HG02970 (cell line): ENCODE measurements around the gene TBL1XR1.
"Not testable (repeated sequence)": the region's sequence is repeated elsewhere in the genome, so short reads cannot be mapped to it uniquely, and the experiment has no call there.

Source experiments
- ATAC-seq: cut with Tn5 transposase; IDR thresholded peaks from one replicate; pipeline ENCODE4 v1.9.1; 2021; ENCODE audit warnings: mild to moderate bottlenecking, moderate library complexity, moderate number of reproducible peaks; ENCODE audit not compliant: unreplicated experiment, low FRiP score

The TBL1XR1 gene

DNA sequence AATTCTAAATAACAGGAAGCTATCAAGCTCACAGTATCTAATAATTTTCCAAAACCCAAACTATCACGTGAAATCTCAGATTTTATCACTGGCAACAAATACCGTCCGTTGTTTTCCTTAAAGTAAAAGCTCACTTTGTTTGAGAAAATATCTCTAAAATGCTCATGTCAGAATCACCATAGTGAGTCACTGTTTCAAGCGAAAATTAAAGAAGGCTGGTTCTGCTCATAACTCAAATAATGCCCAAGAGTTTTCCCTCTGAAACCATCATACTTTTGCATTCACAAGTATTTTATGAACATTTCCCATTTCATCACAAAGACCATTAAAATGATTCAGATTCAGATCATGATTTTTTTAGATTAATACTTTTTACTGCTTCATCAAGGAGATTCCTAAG is 50.6 kb downstream of the TBL1XR1 start:
- ATAC-seq, result no peak

GRCh38 chr3:177145954-177146353 is 51.3 kb downstream of the TBL1XR1 start:
- ATAC-seq, result no peak

- ATAC-seq, result no peak
Observed at GRCh38 chr3:177145381-177145780, 51.9 kb downstream of the TBL1XR1 start.

GRCh38 chr3:177144922-177145321 is 52.4 kb downstream of the TBL1XR1 start:
- no peak for ATAC-seq

DNA sequence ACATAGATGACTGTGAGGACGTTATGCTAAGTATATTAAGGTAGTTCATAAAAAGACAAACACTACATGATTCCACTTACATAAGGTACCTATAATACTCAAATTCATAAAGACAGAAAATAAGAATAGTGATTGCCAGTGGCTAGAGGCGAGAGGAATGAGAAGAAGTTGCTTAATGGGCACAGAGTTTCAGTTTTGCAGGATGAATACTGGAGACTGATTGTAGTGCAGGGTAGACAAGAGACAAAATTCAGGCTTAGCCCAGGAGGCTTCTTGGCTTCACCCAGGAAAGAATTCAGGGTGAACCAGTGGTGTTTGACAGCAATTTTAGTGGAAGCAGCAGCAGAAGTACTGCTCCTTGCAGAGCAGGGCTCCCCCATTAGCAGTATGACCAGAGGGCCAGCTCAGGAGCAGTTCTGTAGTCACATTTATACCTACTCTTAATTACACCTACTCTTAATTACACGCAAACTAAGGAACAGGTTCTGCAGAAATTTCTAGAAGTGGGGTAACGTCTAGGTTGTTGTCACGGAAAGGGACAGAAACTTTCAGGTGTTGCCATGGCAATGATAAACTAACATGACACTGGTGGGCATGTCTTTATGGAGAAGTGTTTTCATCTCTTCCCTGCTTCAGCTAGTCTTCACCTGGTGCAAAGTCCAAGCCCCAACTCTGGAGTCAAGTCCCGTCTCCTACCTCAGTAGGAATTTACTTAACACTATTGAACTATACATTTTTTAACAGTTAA is 55.2 kb downstream of the TBL1XR1 start:
- no peak for ATAC-seq

DNA sequence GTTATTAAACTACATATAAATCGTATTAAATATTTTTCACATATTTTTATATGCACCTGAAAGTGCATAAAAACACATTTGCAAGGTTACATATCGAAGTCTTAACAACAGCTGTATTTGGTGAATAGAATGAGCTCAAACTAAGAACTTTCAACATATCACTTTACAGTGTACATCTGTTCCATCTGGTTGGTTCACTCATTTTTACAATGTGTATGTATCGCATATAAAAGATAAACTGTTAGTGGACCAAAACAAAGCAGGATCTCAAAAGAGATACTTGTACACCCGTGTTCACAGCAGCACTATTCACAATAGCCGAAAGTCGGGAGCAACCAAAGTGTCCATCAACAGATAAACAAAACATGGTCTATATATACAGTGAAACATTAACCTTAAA is 55.8 kb downstream of the TBL1XR1 start:
- no peak for ATAC-seq

GRCh38 chr3:177139220-177139619 is 58.1 kb downstream of the TBL1XR1 start:
- ATAC-seq, result not testable (repeated sequence)

DNA sequence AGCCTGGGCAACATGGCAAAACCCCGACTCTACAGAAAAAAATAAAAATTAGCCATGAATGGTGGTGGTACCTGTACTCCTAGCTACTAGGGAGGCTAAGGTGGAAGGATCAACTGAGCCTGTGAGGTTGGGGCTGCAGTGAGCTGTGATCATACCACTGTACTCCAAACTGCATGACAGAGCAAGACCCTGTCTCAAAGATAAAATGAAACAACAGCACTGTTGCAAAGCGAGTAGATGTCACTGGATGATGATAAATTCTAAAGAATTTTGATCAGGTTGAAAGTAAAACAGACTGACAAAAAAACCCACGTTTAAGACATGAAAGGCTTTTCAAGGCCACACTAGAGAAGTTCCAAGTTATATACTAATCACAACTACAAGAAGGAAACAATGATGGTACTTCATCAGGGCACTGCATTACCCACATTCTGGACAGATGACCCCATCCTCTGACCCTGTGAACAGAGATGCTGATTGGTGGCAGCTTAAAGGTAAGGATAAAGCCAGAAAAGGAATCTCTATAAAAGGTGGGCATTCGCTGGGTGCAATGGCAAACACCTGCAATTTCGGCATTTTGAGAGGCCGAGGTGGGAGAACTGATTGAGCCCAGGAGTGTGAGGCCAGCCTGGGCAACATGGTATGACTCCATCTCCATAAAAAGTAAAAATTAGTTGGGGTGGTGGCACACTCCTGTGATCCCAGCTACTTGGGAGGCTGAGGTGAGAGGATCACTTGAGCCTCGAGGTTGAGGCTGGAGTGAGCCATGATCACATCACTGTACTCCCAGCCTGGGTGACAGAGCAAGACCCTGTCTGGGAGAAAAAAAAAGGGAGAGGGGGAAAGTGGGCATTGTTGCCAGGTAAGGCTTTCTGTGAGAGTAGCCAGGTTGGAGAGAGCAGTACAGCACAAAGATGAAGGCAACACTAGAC is 59.2 kb downstream of the TBL1XR1 start:
- no peak for ATAC-seq

- ATAC-seq, result no peak
Observed at GRCh38 chr3:177136741-177137140, 60.5 kb downstream of the TBL1XR1 start.

- ATAC-seq, result no peak
Observed at GRCh38 chr3:177135841-177136492, 61.3 kb downstream of the TBL1XR1 start.

DNA sequence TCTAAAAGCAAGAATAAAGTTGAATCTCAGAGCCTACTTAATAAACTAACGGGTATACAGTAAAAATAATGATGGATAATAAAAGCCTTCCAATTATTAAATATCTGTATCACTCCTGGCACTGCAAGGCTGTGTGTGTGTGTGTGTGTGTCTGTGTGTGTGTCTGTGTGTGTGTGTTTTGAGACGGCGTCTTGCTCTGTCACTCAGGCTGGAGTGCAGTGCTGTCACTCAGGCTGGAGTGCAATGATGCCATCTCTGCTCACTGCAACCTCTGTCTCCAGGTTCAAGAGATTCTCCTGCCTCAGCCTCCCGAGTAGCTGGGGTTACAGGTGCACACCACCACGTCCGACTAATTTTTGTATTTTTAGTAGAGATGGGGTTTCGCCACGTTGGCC is 62.5 kb downstream of the TBL1XR1 start:
- ATAC-seq, result no peak

GRCh38 chr3:177133860-177134815 is 63.1 kb downstream of the TBL1XR1 start:
- ATAC-seq, result no peak

- ATAC-seq, result no peak
Observed at GRCh38 chr3:177131927-177132636, 65.2 kb downstream of the TBL1XR1 start.

GRCh38 chr3:177127008-177127407 is 70.3 kb downstream of the TBL1XR1 start:
- no peak for ATAC-seq

DNA sequence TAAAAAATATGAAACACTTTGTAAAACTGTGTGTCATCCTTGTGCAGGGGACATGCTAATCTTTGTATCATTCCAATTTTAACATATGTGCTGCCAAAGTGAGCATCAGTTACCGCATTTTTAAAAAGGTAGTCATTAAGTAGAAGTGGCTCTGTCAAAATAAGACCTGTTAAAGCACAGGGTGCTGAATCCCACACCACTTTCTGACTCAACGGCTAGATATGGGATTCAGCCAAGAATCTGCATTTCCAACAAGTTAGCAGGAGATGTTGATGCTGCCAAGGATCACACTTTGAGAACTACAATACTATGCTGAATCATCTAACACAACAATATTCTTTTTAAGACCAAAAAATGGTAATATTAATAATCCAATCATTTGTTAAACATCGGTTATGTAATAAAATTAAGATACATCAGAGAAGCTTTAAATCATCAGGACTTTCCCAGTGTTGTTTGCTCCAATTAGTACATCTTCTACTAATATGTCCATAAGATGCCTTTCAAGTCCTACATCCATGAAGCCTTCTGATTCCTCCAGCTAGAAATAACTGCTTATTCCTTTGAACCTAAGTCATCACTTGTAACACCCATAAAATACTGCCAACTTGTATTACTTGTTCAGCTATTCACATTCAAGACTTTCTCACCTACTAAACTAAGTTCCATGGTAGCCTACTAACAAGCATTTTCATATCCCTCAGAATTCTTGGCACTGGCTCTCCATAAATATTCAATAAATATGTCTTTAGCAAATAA is 71.1 kb downstream of the TBL1XR1 start:
- ATAC-seq, result no peak

- ATAC-seq, result no peak
Observed at GRCh38 chr3:177124882-177125281, 72.4 kb downstream of the TBL1XR1 start.

- ATAC-seq, result no peak
Observed at GRCh38 chr3:177123822-177124221, 73.5 kb downstream of the TBL1XR1 start.

DNA sequence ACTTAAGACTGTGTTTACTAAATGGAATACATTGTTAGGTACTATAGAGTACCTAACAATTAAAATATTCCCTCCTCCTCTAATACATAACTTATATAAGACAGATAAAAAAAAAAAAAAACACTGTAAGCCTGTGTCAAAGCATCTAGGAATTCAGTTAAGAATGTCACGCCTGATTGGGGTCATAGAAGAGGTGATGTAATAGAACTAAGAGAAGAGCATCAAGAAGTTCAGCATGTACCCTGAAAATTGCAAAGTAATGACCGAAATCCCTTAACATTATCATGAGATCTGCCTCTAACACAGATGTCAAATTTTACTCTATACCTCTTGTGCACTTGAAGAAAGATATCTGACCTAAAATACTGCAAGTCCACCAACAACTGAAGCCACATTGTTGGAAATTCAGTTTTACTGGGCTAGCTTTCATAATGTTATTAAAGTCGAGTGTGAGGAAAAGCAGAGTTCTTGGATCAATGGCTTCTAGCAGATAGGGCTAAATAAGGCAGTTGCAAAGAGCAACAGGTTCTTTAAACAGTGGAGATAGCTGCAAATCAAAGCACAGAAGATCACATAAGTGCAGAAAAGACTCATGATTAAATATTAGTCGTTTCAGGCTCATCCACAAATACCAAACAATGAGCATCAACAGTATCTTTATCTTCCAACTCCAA is 75.0 kb downstream of the TBL1XR1 start:
- ATAC-seq, result no peak
